Left ventricle myocardium superior (tissue), 1 donor: ENCODE results near the gene PKIG. TPM values are rescaled to one million over a fixed set of nuclear protein-coding genes. Genes with fewer than 3 reads are reported as not detected.

Source experiments
- total RNA-seq: library from RNA; stranded (reverse); fragmentation: NEBNext Ultra II Directional; extraction: Animal tissue kit (Norgen Biotek cat#: 25700); gene quantifications from one replicate; pipeline ENCODE4 v1.2.1, GENCODE V29; 2021
- donor health status: DM: no; HTN: yes; CAD: no; lungs with severe emphysema.

PKIG gene
- total RNA-seq, 1 donor from 2014 or later = 195 TPM

Other genes with a start within 250 kb of the PKIG start
- not detected for gene R3HDML, start 245.5 kb upstream of the PKIG start, total RNA-seq
- not detected for gene HNF4A, start 226.9 kb upstream of the PKIG start, total RNA-seq
- 4.1 TPM for gene TTPAL, start 106.7 kb upstream of the PKIG start, total RNA-seq
- 89.9 TPM for gene SERINC3, start 60.5 kb upstream of the PKIG start, total RNA-seq
- gene ADA, start 69.1 kb downstream of the PKIG start, total RNA-seq = 8.5 TPM
- 19.5 TPM for gene CCN5, start 132.8 kb downstream of the PKIG start, total RNA-seq
- 0.25 TPM for gene KCNK15, start 163.3 kb downstream of the PKIG start, total RNA-seq
- 0.12 TPM for gene RIMS4, start 228.0 kb downstream of the PKIG start, total RNA-seq